Dermis lymphatic vessel endothelial cell (primary cell): Measurements from ENCODE around the gene TMEM51. TPM values are rescaled to one million over a fixed set of nuclear protein-coding genes. Genes with fewer than 3 reads are reported as not detected.

Source experiments
- total RNA-seq: library from RNA; depleted of rRNA; stranded (reverse); fragments of >200 nt; gene quantifications from 2 replicates; pipeline ENCODE4 v1.2.1, GENCODE V29; 2014

The TMEM51 gene
- total RNA-seq, result 10.4 and 11.3 TPM in 2 replicates

GRCh38 chr1:15153184-15153841, at the start of gene TMEM51:
TMEM51 (plus strand) TSS chr1:15153747; CDS start chr1:15215088, 61,341 bp downstream.

GRCh38 chr1:15246960-15247614, 93.5 kb downstream of the TMEM51 start, which contains the start of gene FHAD1:
FHAD1 (plus strand) TSS chr1:15247223; CDS start chr1:15251785, 4,562 bp downstream.

Other genes with a start within 250 kb of the TMEM51 start
- gene FHAD1, start 93.5 kb downstream of the TMEM51 start, total RNA-seq, result 0.26 TPM in 1 of 2 replicates, not detected in the other